H1 (cell line): ENCODE results near the gene RNF175. TPM values are rescaled to one million over a fixed set of nuclear protein-coding genes. Genes with fewer than 3 reads are reported as not detected.

Experiments
- CTCF ChIA-PET: fragments of 300-600 bp; sonication (Branson Sonifier 250); formaldehyde crosslinking; loops from one replicate; lab custom pipeline; 2021; ENCODE audit not compliant: partially characterized antibody; lab: Charles Lee
- POLR2A ChIA-PET: fragments of 300-600 bp; sonication (Branson Sonifier 250); formaldehyde crosslinking; loops from one replicate; lab custom pipeline; 2021; ENCODE audit warnings: inconsistent platforms; ENCODE audit not compliant: partially characterized antibody; lab: Charles Lee
- DNase-seq, 2 experiments: peaks; one replicate each; pipeline versions ENCODE4 v3.0.0 to v3.0.0-alpha.2; 2010 to 2022; ENCODE audit warnings: low spot score in 2 of 2, low read depth in 1 of 2, mixed read lengths in 1 of 2
- FAIRE-seq: peaks from 2 replicates; lab custom pipeline; 2011; peaks lifted over from hg19 to GRCh38; lab: Jason Lieb, UNC
- H2AFZ ChIP-seq: 2 replicates; pipeline ENCODE4 v1.8.1; 2012; ENCODE audit warnings: low read length, inconsistent platforms
- H2AK5ac ChIP-seq: 2 replicates; pipeline ENCODE4 v1.6.1; 2013; ENCODE audit warnings: low read depth, low read length
- H2BK120ac ChIP-seq: replicated peaks from 2 replicates; pipeline ENCODE3; 2013; ENCODE audit warnings: low read depth, low read length, inconsistent platforms
- H2BK12ac ChIP-seq: 2 replicates; pipeline ENCODE4 v1.6.1; 2013; ENCODE audit warnings: low read depth, low read length
- H2BK15ac ChIP-seq: 2 replicates; pipeline ENCODE4 v1.6.1; 2013; ENCODE audit warnings: low read length
- H2BK20ac ChIP-seq: 2 replicates; pipeline ENCODE4 v1.6.1; 2013; ENCODE audit warnings: low read length
- H2BK5ac ChIP-seq: 2 replicates; pipeline ENCODE4 v1.6.1; 2013; ENCODE audit warnings: low read depth, low read length
- H3K14ac ChIP-seq: 2 replicates; pipeline ENCODE4 v1.6.1; 2013; ENCODE audit warnings: inconsistent platforms; ENCODE audit not compliant: insufficient read length
- H3K18ac ChIP-seq: 2 replicates; pipeline ENCODE4 v1.6.1; 2013; ENCODE audit warnings: low read length; ENCODE audit errors: extremely low read depth
- H3K23ac ChIP-seq: 2 replicates; pipeline ENCODE4 v1.6.1; 2013; ENCODE audit warnings: inconsistent platforms; ENCODE audit not compliant: insufficient read length
- H3K23me2 ChIP-seq: 2 replicates; pipeline ENCODE4 v1.6.1; 2013; ENCODE audit warnings: low read depth, low read length
- H3K27ac ChIP-seq: 2 replicates; pipeline ENCODE4 v1.6.1; 2011; ENCODE audit warnings: low read depth, low read length, inconsistent platforms
- H3K27me3 ChIP-seq, 4 experiments: replicated peaks in 1 of 4; 1 replicate in 1 of 4; 2 replicates in 3 of 4; pipeline versions ENCODE4 v1.6.1 to v1.8.1; 2011 to 2013; ENCODE audit warnings: low read length in 3 of 4, mild to moderate bottlenecking in 3 of 4, inconsistent platforms in 2 of 4, mixed read lengths in 2 of 4, moderate library complexity in 1 of 4; ENCODE audit not compliant: control insufficient read depth in 3 of 4, insufficient read depth in 3 of 4; ENCODE audit errors: extremely low read depth in 1 of 4
- H3K36me3 ChIP-seq, 4 experiments: 2 replicates each; pipeline versions ENCODE4 v1.6.1 to v1.8.1; 2011 to 2013; ENCODE audit warnings: mild to moderate bottlenecking in 4 of 4, low read length in 3 of 4, moderate library complexity in 2 of 4, control low read depth in 1 of 4, inconsistent platforms in 1 of 4; ENCODE audit not compliant: insufficient read depth in 4 of 4, control insufficient read depth in 2 of 4
- H3K4ac ChIP-seq: replicated peaks from 2 replicates; pipeline ENCODE3; 2013; ENCODE audit warnings: low read length, low read depth, mixed read lengths, inconsistent platforms; ENCODE audit not compliant: insufficient read length
- H3K4me1 ChIP-seq, 4 experiments: replicated peaks in 1 of 4; 1 replicate in 1 of 4; 2 replicates in 3 of 4; pipeline versions ENCODE4 v1.6.1 to v1.8.1; 2011 to 2013; ENCODE audit warnings: low read length in 3 of 4, inconsistent platforms in 2 of 4, mixed read lengths in 1 of 4; ENCODE audit not compliant: insufficient read depth in 4 of 4, control insufficient read depth in 3 of 4
- H3K4me2 ChIP-seq, 2 experiments: 2 replicates each; pipeline versions ENCODE4 v1.6.1 to v1.8.1; 2011 to 2013; ENCODE audit warnings: low read depth in 2 of 2, low read length in 2 of 2, control low read depth in 1 of 2, inconsistent platforms in 1 of 2, mild to moderate bottlenecking in 1 of 2; ENCODE audit not compliant: insufficient read depth in 1 of 2
- H3K4me3 ChIP-seq, 4 experiments: fragments of 200-600, 300-600 bp in 1 of 4; sonication (generic), shearing (Covaris generic), sonication (Bioruptor Twin) in 1 of 4; 2 replicates each; pipeline versions ENCODE4 v1.5.1 to v1.8.1; 2011 to 2016; ENCODE audit warnings: low read length in 4 of 4, low read depth in 3 of 4, control low read depth in 2 of 4, inconsistent platforms in 2 of 4, mild to moderate bottlenecking in 2 of 4, mixed read lengths in 1 of 4, moderate library complexity in 1 of 4; ENCODE audit not compliant: insufficient read depth in 2 of 4; ENCODE audit errors: extremely low read depth in 1 of 4
- H3K56ac ChIP-seq: replicated peaks from 2 replicates; pipeline ENCODE3; 2013; ENCODE audit warnings: low read depth, mild to moderate bottlenecking, mixed read lengths, low read length, inconsistent platforms; ENCODE audit not compliant: insufficient read length
- H3K79me1 ChIP-seq: 2 replicates; pipeline ENCODE4 v1.6.1; 2013; ENCODE audit warnings: low read depth, low read length, control low read depth
- H3K79me2 ChIP-seq, 2 experiments: 2 replicates each; pipeline versions ENCODE4 v1.6.1 to v1.8.1; 2012 to 2013; ENCODE audit warnings: low read length in 2 of 2, mild to moderate bottlenecking in 2 of 2, inconsistent platforms in 1 of 2; ENCODE audit not compliant: insufficient read depth in 2 of 2, control insufficient read depth in 1 of 2
- H3K9ac ChIP-seq, 4 experiments: replicated peaks in 1 of 4; 1 replicate in 1 of 4; 2 replicates in 3 of 4; pipeline versions ENCODE4 v1.6.1 to v1.8.1; 2011 to 2013; ENCODE audit warnings: low read depth in 3 of 4, low read length in 3 of 4, control low read depth in 2 of 4, mild to moderate bottlenecking in 2 of 4, moderate library complexity in 2 of 4, inconsistent platforms in 1 of 4; ENCODE audit errors: extremely low read depth in 1 of 4
- H3K9me3 ChIP-seq, 2 experiments: 2 replicates each; pipeline versions ENCODE4 v1.6.1 to v1.8.1; 2012 to 2013; ENCODE audit warnings: mild to moderate bottlenecking in 2 of 2, moderate library complexity in 2 of 2, control low read depth in 1 of 2, inconsistent platforms in 1 of 2, low read depth in 1 of 2, low read length in 1 of 2, mixed read lengths in 1 of 2; ENCODE audit not compliant: insufficient read depth in 2 of 2
- H4K20me1 ChIP-seq, 2 experiments: replicated peaks in 1 of 2; 2 replicates each; pipeline versions ENCODE3 to v1.8.1; 2011 to 2013; ENCODE audit warnings: inconsistent platforms in 2 of 2, low read length in 2 of 2, mild to moderate bottlenecking in 1 of 2; ENCODE audit not compliant: insufficient read depth in 2 of 2, control insufficient read depth in 1 of 2
- H4K5ac ChIP-seq: 2 replicates; pipeline ENCODE4 v1.6.1; 2013; ENCODE audit warnings: low read length, low read depth, mixed read lengths, inconsistent platforms; ENCODE audit not compliant: insufficient read length
- H4K8ac ChIP-seq: 2 replicates; pipeline ENCODE4 v1.8.0; 2013; ENCODE audit warnings: mild to moderate bottlenecking, moderate library complexity, low read length, inconsistent platforms; ENCODE audit not compliant: insufficient read depth; ENCODE audit errors: extremely low read depth
- H4K91ac ChIP-seq: replicated peaks from 2 replicates; pipeline ENCODE3; 2013; ENCODE audit warnings: low read length, mixed read lengths, inconsistent platforms; ENCODE audit not compliant: insufficient read length
- KDM5A ChIP-seq: fragments of 200-600 bp; IDR thresholded peaks from 2 replicates; pipeline ENCODE4 v1.7.1; 2012; ENCODE audit warnings: mild to moderate bottlenecking, low read length, inconsistent platforms, mixed read lengths
- PHF8 ChIP-seq: fragments of 200-600 bp; sonication (generic); conservative IDR thresholded peaks from 2 replicates; pipeline ENCODE4 v1.7.1; 2012; ENCODE audit warnings: low read depth, mild to moderate bottlenecking, inconsistent platforms, low read length, moderate library complexity
- POLR2A ChIP-seq, 2 experiments: IDR thresholded peaks; 1 replicate in 1 of 2; 2 replicates in 1 of 2; pipeline ENCODE4 v1.6.1; 2011; ENCODE audit warnings: low read depth in 2 of 2, low read length in 2 of 2, mild to moderate bottlenecking in 2 of 2; ENCODE audit errors: control extremely low read depth in 1 of 2
- RBBP5 ChIP-seq: IDR thresholded peaks from 2 replicates; pipeline ENCODE4 v1.7.1; 2012; ENCODE audit warnings: low read depth, mild to moderate bottlenecking, inconsistent platforms, low read length, moderate library complexity, borderline replicate concordance
- WGBS, 2 experiments: shearing (Covaris generic) in 1 of 2; methylation state at CpG; one replicate each; pipeline versions ENCODE4 v1.1.6 to v1.1.7; 2013 to 2015; ENCODE audit warnings: low lambda C conversion rate in 2 of 2, mixed read lengths in 2 of 2, inconsistent platforms in 1 of 2, low coverage in 1 of 2, missing lambda C conversion rate in 1 of 2; ENCODE audit not compliant: insufficient replicate concordance in 2 of 2, insufficient coverage in 1 of 2, insufficient read length in 1 of 2; ENCODE audit errors: extremely low coverage in 1 of 2, missing lambda C conversion rate in 1 of 2; 5-methylcytosine and 5-hydroxymethylcytosine counted together
- polyA plus RNA-seq, 7 experiments: library from polyadenylated mRNA; depleted of rRNA in 3 of 7; stranded (reverse) in 5 of 7; unstranded in 2 of 7; fragments of >200 nt in 5 of 7; fragments of 200-250 nt in 2 of 7; gene quantifications; 1 replicate in 5 of 7; 2 replicates in 1 of 7; 4 replicates in 1 of 7; pipeline versions ENCODE4 v1.2.1 to v1.2.3, GENCODE V29; 2011 to 2013; ENCODE audit warnings: missing spikeins in 2 of 7, mixed read lengths in 2 of 7
- total RNA-seq: library from RNA; stranded (reverse); fragmentation: NEBNext Ultra II Directional; extraction: Animal tissue kit (Norgen Biotek cat#: 25700); gene quantifications from 2 replicates; pipeline ENCODE4 v1.2.1, GENCODE V29; 2021

RNF175 gene
- total and polyA plus RNA-seq, 2 of the 8 experiments (the other 6 are each of a cell fraction or from before 2014, with no cell fraction given) = 7.9 to 9.8 TPM

DNA sequence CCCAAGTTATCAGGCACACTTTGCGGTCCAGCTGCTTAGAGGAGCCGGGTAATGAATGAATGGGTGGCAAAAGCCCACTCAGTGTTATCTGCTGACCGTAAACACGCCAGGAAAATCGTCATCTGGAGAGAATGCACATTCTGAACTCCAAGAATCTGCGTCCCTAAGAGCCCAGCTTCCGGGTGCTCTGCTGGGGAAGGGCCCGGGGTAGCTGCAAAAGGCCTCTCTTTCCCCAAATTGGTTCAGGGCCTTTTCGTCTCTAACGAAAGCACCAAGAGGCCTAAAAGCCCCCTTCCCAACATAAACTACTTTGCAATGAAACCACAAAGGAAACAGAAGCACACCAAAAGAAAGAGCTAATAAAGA is 30.7 kb upstream of the RNF175 start:
- 1% methylated on average over 10 of the region's 10 CpGs; no CpG with 5 or more reads in 1 of the 2 experiments for WGBS, 2 experiments
- peaks cover 0 to 11% (median 8%) of the 10 kb centered on the region in 4 experiments; a peak in 5 of 7 replicates for H3K27me3 ChIP-seq
- TF ChIP-seq KDM5A (no peak), POLR2A (IDR thresholded peaks at IDR 0.05; ENCODE audit: control extremely low read depth in 1 of 2, low read depth in 2 of 2, low read length in 2 of 2) (peak in 1 of 2 experiments; percentile 11; a peak in 1 of 3 replicates), RBBP5 (0 out of 2 replicates have a peak, but pooled peaks have one; percentile 26), PHF8 (0 out of 2 replicates have a peak, but pooled peaks have one; percentile 32)
- H3K23me2 ChIP-seq = peaks cover 32% of the 10 kb centered on the region
- H3K18ac ChIP-seq = peak overlapping the region; percentile 94
- no peaks in the 10 kb centered on the region for H3K9me3 ChIP-seq
- H4K8ac ChIP-seq = no peak overlapping the region
- H4K5ac ChIP-seq = peak overlapping the region; percentile 52
- POLR2A ChIA-PET = interaction anchor here (0.6 to 5.1 kb wide), 34 partner anchors 10 to 633 kb away, joined by 3 to 77 read pairs (median 4); partner anchors contain the start of gene TMEM131L
- H2BK20ac ChIP-seq = peak overlapping the region; percentile 99
- peak overlapping the region; percentile 93 for H4K91ac ChIP-seq
- no peak overlapping the region for H3K23ac ChIP-seq
- peaks cover 3 to 7% of the 10 kb centered on the region in 2 experiments for H4K20me1 ChIP-seq
- H2AK5ac ChIP-seq = peak overlapping the region; percentile 77; the same call in 1 of the 2 replicates
- peaks cover 15 to 34% of the 10 kb centered on the region in 2 experiments for H3K79me2 ChIP-seq
- H3K4ac ChIP-seq = peak overlapping the region; percentile 77
- FAIRE-seq (no peak), DNase-seq (no peak)
- peak overlapping the region; percentile 79 for H3K27ac ChIP-seq
- peak overlapping the region; percentile 97 for H2BK5ac ChIP-seq
- peak overlapping the region; percentile 85 to 96 for H3K4me2 ChIP-seq
- no peak overlapping the region for H3K14ac ChIP-seq
- no peak overlapping the region for H2AFZ ChIP-seq
- peak overlapping the region; percentile 85 for H3K56ac ChIP-seq
- H3K9ac ChIP-seq = peak overlapping the region in 3 of 4 experiments; percentile 63 to 89 (median 64); a peak in 6 of 7 replicates
- peaks cover 0 to 2% (median 0%) of the 10 kb centered on the region in 4 experiments; a peak in 1 of 8 replicates for H3K36me3 ChIP-seq
- peaks cover 0 to 18% (median 14%) of the 10 kb centered on the region in 4 experiments; a peak in 6 of 7 replicates for H3K4me1 ChIP-seq
- peak overlapping the region; percentile 82; the same call in 1 of the 2 replicates for H2BK12ac ChIP-seq
- peak overlapping the region; percentile 84 for H2BK120ac ChIP-seq
- no peak overlapping the region for H2BK15ac ChIP-seq
- H3K4me3 ChIP-seq = peak overlapping the region; percentile 80 to 94 (median 94)
- CTCF ChIA-PET = interaction anchor here (0.6 to 9.5 kb wide), 16 partner anchors 8 to 626 kb away, joined by 3 to 117 read pairs (median 4); no protein-coding TSS in a partner anchor
- H3K79me1 ChIP-seq = peaks cover 4% of the 10 kb centered on the region; the same call in 1 of the 2 replicates
